ENCODE measurements around the gene CIB4.

CIB4 gene

DNA sequence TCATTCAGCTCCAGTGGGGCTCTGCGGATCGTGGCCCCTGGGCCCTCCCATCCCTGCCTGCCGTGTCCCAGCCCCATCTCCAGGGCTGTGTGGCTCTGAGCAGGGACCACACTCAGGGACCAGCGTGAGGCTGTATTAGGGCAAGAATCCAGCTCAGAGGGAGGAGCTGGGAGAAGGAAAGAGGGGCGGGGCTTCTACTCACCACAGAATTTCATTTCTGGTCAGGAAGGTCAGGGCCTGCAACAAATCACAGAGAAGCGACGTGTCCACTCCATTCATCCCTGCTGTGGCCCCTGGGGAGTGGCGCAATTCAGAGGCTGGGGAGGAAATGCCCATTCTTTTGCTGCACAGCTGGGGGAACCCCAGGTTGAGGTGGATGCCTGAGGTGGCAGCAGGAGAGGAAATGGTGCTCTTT is 828 bp downstream of the CIB4 start:
- DNase-seq = no peak

- no peak for DNase-seq
These were observed 1.4 kb downstream of the CIB4 start for GRCh38 chr2:26639685-26640243.

DNA sequence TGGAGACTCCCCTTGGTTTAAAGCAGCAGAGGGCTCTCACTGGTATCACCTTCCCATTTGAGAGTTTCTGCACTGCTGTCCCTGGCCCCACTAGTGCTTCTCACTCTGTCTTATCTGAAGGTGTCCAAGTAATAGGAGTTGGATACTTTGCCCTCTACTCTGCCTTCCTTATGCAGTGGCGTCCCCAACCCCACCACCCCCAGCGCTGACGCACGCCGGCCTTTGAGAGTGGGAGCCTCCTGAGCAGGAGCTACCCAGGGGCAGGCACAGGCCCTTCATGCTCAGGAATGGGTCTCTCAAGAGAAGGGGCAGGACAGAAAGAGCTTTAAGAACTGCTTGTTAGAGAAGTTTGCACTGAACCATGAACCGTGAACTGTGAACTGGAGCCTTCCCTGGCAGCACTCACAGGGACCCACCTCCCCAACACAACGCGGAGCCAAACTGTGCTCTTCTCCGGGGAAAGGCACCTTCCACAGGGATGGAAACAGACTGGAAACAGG is 3.3 kb downstream of the CIB4 start:
- DNase-seq = no peak

DNA sequence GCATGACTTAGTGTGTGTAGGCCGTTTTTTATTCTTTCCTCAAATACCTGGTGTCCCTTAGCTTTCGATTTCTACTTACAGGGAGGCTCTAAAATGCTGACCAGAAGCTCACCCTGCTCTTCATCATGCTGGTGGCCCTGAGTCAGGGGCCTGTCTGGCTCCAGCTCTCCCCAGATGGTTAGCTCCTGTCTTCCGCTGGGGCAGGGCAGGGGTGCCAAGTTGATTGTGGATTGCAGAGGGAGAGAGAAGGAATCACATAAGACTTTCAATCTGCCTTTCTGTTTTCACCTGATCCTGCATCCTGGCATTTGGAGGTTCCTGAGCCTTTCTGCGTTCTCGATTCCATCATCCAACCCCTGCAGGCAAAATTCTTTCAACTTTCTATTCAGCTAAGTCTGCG is 4.2 kb downstream of the CIB4 start:
- DNase-seq = no peak

GRCh38 chr2:26635401-26635800 is 5.8 kb downstream of the CIB4 start:
- DNase-seq = no peak

DNA sequence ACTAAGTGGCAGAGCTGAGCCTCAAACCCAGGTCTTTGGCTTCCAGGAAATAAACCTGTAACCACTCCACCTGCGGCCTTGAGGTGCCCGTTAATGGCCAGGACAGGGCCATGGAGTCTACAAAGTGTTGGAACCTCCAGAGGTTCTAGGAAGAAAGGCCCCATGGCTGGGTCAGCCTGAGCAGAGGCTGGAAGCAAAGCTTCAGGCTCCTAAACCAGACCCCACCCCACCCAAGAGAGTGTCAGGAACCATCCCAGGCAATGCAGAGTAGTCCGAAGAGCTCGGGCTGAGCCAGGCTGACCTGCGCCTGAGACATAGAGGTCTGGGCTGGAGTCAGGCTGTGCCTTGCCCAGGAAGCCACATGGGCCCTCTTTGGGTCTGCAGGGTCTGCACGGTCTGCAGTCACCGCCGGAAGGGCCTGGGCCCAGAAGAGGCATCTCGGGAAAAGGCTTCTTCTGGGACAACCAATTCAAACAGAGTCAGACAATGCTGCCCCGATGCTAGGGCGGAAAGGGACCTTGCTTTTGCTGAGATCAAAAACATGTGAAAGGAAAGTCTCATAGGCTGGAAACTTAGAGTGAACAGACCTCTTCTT is 6.4 kb downstream of the CIB4 start:
- no peak for DNase-seq

DNA sequence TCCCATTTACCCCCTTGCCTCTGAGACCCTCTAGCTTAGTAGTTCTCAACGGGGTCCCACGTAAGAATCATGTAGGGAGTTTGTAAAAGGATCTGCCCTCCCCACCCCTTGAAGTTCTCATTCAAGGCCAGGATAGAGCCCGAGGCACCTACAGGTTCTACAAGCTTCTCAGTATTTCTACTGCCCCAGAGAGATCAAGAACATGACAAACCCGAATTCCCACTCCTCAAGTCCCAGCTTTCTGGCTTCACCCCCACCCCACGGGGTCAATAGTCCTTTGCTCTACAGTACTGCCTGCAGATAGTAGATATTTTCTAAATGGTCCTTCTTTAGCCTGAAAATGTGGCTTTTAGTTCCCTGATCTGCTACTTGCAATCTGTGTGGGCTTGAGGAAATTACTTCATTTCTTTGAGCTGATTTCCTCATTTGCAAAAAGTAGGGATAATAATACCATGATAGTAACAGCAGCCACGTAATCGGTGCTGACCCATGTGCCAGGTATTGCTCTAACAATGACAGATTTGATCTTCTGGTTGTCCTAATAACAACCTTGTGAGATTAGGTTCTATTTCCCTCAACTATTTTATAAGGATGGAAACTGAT is 7.1 kb downstream of the CIB4 start:
- no peak for DNase-seq

DNA sequence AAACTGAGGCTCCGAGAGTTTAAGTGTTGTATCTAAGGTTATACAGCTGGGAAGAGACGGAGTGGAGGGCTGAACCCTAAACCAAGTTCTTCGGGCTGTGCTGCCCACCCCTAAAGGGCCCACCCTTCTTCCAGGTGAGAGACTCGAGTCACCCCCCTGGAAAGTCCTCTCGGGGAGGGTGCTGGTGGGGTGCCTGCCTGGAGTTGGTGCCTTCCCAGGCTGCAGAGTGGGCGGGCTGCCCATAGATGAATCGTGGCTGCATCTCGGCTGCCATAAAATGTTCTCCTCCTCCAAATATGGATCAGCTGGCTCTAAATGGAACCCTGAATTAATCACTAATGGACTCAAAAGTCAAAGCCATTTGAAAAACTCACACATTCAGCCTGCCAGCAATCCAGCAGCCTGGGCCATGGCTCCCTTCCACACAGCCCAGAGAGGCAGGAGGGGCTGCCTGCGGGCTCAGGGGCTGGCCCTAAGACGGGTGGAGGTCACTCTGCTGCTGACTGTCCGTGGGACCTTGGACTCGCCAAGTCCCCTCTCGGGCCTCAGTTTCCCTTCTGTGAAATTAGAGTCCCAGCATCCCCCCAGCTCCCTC is 7.7 kb downstream of the CIB4 start:
- no peak for DNase-seq

GRCh38 chr2:26632624-26633185 is 8.5 kb downstream of the CIB4 start:
- DNase-seq = no peak

DNA sequence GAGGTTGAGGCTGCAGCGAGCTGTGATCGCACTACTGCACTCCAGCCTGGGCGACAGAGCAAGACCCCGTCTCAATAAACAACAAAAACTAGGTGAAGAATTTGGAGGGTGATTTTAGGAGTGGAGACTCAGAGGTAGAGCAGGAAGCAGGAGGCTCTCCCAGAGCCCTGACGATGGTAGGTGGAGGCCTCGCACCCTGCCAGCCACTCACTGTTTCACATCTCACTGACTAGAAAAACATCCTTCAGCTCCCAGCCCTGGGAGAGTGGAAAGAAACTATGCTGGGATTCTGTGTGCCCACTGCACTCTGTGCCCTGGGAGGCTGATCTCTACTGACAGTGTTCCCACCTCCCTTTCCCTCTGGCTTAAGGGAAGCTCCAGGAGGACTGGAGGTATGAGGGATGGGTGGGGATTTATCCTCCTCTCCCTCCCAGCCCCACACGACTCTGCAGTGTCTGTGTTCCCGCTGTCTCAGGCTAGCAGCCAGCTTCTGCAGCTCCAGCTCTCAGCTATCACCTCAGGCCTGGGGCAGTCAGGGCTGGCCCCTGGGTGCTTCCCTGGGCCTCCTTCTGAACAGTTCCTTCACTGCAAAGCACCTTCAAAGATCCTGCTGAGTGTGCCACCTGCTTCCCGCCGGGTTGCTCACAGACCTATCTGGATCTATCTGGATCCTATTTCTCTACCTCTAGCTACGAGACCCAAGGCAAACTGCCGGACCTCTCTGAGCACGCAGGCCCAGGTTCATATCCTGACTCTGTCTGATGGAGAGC is 9.6 kb downstream of the CIB4 start:
- no peak for DNase-seq

GRCh38 chr2:26630669-26631360 is 10.4 kb downstream of the CIB4 start:
- no peak for DNase-seq

GRCh38 chr2:26630235-26630634 is 10.9 kb downstream of the CIB4 start:
- DNase-seq = no peak

- DNase-seq = no peak
These were observed 11.4 kb downstream of the CIB4 start for GRCh38 chr2:26629751-26630150.

DNA sequence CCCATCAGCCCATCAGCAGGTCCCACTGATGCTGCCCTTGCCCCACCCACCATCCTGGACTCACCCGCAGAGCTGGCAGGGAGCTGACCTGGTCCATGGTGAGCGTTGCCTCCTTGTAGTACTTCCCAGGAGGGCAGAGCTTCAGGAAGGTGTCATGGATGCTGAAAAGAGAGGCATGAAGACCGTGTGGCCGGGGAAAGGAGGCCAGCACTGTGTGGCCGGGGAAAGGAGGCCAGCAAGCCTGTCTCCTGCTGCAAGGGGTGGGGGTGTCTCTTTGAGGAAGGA is 11.9 kb downstream of the CIB4 start:
- DNase-seq = no peak

DNA sequence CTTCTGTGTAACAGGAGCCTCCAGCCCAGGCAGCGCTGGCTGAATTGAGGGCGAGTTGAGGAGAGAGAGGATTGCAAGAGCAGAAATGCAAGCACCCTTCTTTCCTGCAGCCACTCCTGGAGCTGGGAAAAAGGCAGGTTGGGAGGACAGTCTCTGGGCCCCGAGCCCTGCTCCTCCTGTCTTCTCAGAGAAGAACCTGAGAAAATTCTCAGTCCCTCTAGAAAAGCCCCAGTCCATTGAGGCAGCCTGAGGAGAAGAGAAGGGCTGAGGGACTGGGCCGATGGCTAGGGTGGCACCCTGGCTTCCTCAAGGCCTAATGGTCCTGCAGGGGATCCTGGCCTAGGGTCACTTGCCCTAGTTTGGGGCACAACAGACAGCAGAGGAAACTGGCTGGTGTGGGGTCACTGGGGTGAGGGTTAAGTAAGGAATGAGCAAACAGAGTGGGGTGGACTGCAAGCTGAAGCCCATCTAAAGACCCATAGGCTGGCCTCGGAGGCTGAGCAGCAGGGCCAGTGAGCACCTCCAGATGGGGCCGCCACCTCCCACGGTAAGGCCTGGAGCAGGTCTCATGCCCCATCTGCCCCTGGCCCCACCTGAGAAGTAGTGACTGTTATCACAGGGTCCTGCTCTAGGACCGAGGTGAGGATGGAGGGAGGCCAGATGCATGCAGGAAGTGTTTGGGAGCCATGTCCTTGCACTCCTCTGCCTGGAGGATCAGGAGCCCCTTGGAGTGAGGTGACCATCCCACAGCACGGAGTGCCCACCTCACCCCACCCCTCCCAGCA is 12.4 kb downstream of the CIB4 start:
- DNase-seq = no peak

DNA sequence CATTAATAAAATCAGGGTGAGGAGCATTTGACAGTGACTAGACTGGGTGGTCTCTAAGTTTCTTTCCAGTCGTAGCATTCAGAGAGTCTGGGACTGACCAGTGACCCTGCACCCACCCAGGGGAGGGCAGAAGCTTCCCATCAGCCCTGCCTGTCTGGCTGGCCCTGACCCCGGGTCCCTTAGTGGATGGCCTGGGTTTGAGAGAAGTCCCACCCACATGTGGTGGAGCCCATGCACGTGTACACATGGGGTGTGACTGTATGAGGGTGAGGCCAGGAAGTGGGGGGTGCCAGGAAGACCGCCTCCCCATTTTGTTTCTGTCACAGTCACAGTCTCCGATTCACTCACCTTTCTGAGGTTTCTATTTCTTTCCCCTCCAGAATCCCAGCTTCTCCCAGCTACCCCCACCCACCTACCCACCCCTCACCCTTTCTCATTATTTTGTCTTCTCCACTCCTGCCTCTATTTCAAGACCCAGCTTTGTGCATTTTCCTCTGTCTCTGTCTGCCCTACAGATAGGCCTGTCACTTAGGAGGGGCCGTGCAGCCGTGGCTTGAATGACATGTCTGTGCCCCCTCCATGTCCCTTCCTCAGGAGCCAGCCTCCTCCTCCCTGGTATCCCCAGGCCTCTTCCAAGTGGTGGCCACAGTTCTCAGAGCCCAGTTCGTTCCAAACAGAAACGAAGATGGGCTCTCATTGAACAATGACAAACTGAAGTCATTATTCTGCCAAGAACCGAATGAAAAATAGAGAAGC is 13.6 kb downstream of the CIB4 start:
- no peak for DNase-seq

- DNase-seq = no peak
These were observed 14.6 kb downstream of the CIB4 start for GRCh38 chr2:26626606-26627005.

- no peak for DNase-seq
These were observed 17.3 kb downstream of the CIB4 start for GRCh38 chr2:26623541-26624495.

- no peak for DNase-seq
These were observed 19.5 kb downstream of the CIB4 start for GRCh38 chr2:26621469-26622199.

Measured in effector CD4-positive, alpha-beta T cell (primary cell).